ENCODE data around the gene RNF103. TPM values are rescaled to one million over a fixed set of nuclear protein-coding genes. Genes with fewer than 3 reads are reported as not detected.

RNF103 gene
- total and polyA plus RNA-seq, 2 of the 13 experiments (the other 11 are each of a cell fraction or from before 2014, with no cell fraction given), result 19.8 to 21.1 TPM

DNA sequence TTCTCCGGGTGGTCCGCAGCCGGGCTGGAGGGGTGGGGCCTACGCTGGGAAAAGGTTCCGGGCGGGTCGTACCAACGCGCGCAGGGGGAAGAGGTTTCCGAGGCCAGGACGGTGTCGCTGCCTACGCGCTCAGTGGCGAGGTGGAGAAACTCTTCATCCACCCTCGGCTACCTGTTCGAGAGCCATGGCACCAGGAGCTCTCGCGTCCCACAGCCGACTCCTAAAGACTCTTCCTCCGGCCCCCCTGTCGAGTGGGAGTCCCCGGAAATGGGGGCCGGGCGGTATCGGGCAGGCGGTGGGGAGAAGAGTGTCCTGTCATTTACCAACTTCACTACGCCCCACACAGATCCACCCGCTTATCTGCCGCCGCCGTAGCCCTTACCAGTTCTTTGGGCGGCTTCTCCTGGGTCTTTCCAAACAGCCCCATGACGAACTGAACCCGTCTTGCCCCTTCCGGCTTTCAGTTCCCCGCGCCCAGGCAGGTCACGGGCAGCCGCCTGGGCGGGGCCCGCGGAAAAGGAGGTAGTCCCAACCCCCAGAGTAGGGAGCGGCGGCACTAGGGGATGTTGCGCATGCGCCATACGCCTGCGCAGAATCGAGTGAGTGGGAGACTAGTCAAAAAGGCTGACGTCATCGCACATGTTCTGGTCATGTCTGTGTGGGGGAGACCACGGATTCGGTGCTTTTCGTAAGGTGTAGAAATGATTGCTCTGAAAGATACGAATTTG, 60.6 kb downstream of the RNF103 start, which contains the start of gene CHMP3 (continued):
- TF ChIP-seq HNRNPK (IDR thresholded peaks at IDR 0.05; ENCODE audit: low read depth, low read length, poor library complexity, severe bottlenecking) (no peak), ZMYM4 (CRISPR knock-in tag; IDR thresholded peaks at IDR 0.05) (peak; percentile 92), CHD2 (IDR thresholded peaks at IDR 0.05; ENCODE audit: low read depth, low read length) (no peak; the same call in 1 of the 2 replicates), FOXK2 (IDR thresholded peaks at IDR 0.05) (peak; percentile 95), ZKSCAN5 (CRISPR knock-in tag; IDR thresholded peaks at IDR 0.05) (no peak), THYN1 (CRISPR knock-in tag; IDR thresholded peaks at IDR 0.05; ENCODE audit: borderline replicate concordance, low read depth) (0 out of 2 replicates have a peak, but pooled peaks have one; percentile 50), FOXA3 (CRISPR knock-in tag; IDR thresholded peaks at IDR 0.05) (peak; percentile 15; the same call in 1 of the 2 replicates), ZNF136 (CRISPR knock-in tag; IDR thresholded peaks at IDR 0.05; ENCODE audit: low read depth) (0 out of 2 replicates have a peak, but pooled peaks have one; percentile 10), RNF219 (CRISPR knock-in tag; IDR thresholded peaks at IDR 0.05) (peak; percentile 91), PHF8 (CRISPR knock-in tag; IDR thresholded peaks at IDR 0.05) (peak; percentile 86), IRF9 (CRISPR knock-in tag; IDR thresholded peaks at IDR 0.05; ENCODE audit: borderline replicate concordance) (peak; percentile 77; the same call in 1 of the 2 replicates), JUND (CRISPR knock-in tag; IDR thresholded peaks at IDR 0.05) (peak; percentile 96)
- TF ChIP-seq, protein P1, sequence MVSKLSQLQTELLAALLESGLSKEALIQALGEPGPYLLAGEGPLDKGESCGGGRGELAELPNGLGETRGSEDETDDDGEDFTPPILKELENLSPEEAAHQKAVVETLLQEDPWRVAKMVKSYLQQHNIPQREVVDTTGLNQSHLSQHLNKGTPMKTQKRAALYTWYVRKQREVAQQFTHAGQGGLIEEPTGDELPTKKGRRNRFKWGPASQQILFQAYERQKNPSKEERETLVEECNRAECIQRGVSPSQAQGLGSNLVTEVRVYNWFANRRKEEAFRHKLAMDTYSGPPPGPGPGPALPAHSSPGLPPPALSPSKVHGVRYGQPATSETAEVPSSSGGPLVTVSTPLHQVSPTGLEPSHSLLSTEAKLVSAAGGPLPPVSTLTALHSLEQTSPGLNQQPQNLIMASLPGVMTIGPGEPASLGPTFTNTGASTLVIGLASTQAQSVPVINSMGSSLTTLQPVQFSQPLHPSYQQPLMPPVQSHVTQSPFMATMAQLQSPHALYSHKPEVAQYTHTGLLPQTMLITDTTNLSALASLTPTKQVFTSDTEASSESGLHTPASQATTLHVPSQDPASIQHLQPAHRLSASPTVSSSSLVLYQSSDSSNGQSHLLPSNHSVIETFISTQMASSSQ (IDR thresholded peaks at IDR 0.05; ENCODE audit: low read depth), result no peak; the same call in none of the 2 replicates
- TF ChIP-seq, protein P1 (CRISPR knock-in tag; IDR thresholded peaks at IDR 0.05; ENCODE audit: borderline replicate concordance), result peak; percentile 67; the same call in 1 of the 2 replicates
- TF ChIP-seq, protein P2, sequence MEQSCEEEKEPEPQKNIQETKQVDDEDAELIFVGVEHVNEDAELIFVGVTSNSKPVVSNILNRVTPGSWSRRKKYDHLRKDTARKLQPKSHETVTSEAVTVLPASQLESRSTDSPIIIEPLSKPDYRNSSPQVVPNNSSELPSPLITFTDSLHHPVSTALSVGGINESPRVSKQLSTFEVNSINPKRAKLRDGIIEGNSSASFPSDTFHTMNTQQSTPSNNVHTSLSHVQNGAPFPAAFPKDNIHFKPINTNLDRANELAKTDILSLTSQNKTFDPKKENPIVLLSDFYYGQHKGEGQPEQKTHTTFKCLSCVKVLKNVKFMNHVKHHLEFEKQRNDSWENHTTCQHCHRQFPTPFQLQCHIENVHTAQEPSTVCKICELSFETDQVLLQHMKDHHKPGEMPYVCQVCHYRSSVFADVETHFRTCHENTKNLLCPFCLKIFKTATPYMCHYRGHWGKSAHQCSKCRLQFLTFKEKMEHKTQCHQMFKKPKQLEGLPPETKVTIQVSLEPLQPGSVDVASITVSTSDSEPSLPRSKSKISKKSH (CRISPR knock-in tag; IDR thresholded peaks at IDR 0.05; ENCODE audit: borderline replicate concordance), result peak; percentile 11
- TF ChIP-seq, protein P3, sequence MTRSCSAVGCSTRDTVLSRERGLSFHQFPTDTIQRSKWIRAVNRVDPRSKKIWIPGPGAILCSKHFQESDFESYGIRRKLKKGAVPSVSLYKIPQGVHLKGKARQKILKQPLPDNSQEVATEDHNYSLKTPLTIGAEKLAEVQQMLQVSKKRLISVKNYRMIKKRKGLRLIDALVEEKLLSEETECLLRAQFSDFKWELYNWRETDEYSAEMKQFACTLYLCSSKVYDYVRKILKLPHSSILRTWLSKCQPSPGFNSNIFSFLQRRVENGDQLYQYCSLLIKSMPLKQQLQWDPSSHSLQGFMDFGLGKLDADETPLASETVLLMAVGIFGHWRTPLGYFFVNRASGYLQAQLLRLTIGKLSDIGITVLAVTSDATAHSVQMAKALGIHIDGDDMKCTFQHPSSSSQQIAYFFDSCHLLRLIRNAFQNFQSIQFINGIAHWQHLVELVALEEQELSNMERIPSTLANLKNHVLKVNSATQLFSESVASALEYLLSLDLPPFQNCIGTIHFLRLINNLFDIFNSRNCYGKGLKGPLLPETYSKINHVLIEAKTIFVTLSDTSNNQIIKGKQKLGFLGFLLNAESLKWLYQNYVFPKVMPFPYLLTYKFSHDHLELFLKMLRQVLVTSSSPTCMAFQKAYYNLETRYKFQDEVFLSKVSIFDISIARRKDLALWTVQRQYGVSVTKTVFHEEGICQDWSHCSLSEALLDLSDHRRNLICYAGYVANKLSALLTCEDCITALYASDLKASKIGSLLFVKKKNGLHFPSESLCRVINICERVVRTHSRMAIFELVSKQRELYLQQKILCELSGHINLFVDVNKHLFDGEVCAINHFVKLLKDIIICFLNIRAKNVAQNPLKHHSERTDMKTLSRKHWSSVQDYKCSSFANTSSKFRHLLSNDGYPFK (CRISPR knock-in tag; IDR thresholded peaks at IDR 0.05; ENCODE audit: borderline replicate concordance), result peak; percentile 84

Data from HepG2 (cell line).